HepG2 (cell line): Measurements from ENCODE around the gene HDAC3. TPM values are rescaled to one million over a fixed set of nuclear protein-coding genes. Genes with fewer than 3 reads are reported as not detected.

Experiments used
- ARID4A ChIP-seq: sonication (generic); formaldehyde crosslinking; IDR thresholded peaks from 2 replicates; pipeline ENCODE4 v1.5.0; 2020; ENCODE audit warnings: mild to moderate bottlenecking, missing genetic modification reagents, borderline replicate concordance
- HBP1 ChIP-seq: IDR thresholded peaks from 2 replicates; pipeline ENCODE4 v1.6.1; 2016; ENCODE audit warnings: low read depth, control low read depth
- MZF1 ChIP-seq: sonication (generic); formaldehyde crosslinking; IDR thresholded peaks from 2 replicates; pipeline ENCODE4 v1.8.1; 2023; ENCODE audit warnings: mild to moderate bottlenecking, missing genetic modification reagents, borderline replicate concordance
- POLR2A ChIP-seq, 2 experiments: IDR thresholded peaks; 2 replicates each; pipeline ENCODE4 v1.6.1; 2011; ENCODE audit warnings: low read depth in 2 of 2, low read length in 2 of 2, mild to moderate bottlenecking in 1 of 2, moderate library complexity in 1 of 2; ENCODE audit not compliant: insufficient read depth in 1 of 2
- SMAD3 ChIP-seq: sonication (generic); formaldehyde crosslinking; IDR thresholded peaks from 2 replicates; pipeline ENCODE4 v1.4.0; 2020; ENCODE audit warnings: missing genetic modification reagents
- SMYD3 ChIP-seq: sonication (generic); formaldehyde crosslinking; IDR thresholded peaks from 2 replicates; pipeline ENCODE4 v1.8.1; 2023; ENCODE audit warnings: mild to moderate bottlenecking, missing genetic modification reagents
- USF2 ChIP-seq, 2 experiments: sonication (generic) in 1 of 2; formaldehyde crosslinking in 1 of 2; IDR thresholded peaks; 2 replicates each; pipeline versions ENCODE4 v1.5.1 to v1.6.1; 2011 to 2020; ENCODE audit warnings: borderline replicate concordance in 1 of 2, low read depth in 1 of 2, low read length in 1 of 2, mild to moderate bottlenecking in 1 of 2, missing genetic modification reagents in 1 of 2, moderate library complexity in 1 of 2
- ZBTB40 ChIP-seq, 2 experiments: fragments of 450-650 bp in 1 of 2; sonication (generic) in 1 of 2; formaldehyde crosslinking in 1 of 2; IDR thresholded peaks; 2 replicates each; pipeline versions ENCODE4 v1.6.1 to v1.8.0; 2016 to 2022; ENCODE audit warnings: antibody characterized with exemption in 1 of 2, mild to moderate bottlenecking in 1 of 2, missing genetic modification reagents in 1 of 2
- polyA plus RNA-seq, 8 experiments: library from polyadenylated mRNA; depleted of rRNA in 3 of 8; stranded (reverse) in 7 of 8; unstranded in 1 of 8; fragments of >200 nt; fragmentation: Illumina TruSeq in 4 of 8; extraction: Trizol in 4 of 8; gene quantifications; 2 replicates each; pipeline versions ENCODE4 v1.2.1 to v1.2.3, GENCODE V29; 2011 to 2016; ENCODE audit warnings: low read depth in 4 of 8, missing spikeins in 1 of 8, mixed read lengths in 1 of 8; ENCODE audit not compliant: insufficient read depth in 1 of 8
- total RNA-seq, 5 experiments: library from RNA; depleted of rRNA; stranded (reverse); fragments of >200 nt; fragmentation: Illumina TruSeq; extraction: Trizol; gene quantifications; 2 replicates each; pipeline ENCODE4 v1.2.3, GENCODE V29; 2016; ENCODE audit warnings: low read depth in 1 of 5

HDAC3 gene
- total and polyA plus RNA-seq, 2 of the 13 experiments (the other 11 are each of a cell fraction or from before 2014, with no cell fraction given): 84.0 to 94.1 TPM

- TF ChIP-seq ZBTB40 (IDR thresholded peaks at IDR 0.05) (0 out of 2 replicates have a peak, but pooled peaks have one; percentile 19), ZBTB40 (CRISPR knock-in tag; IDR thresholded peaks at IDR 0.05) (no peak), SMYD3 (CRISPR knock-in tag) (no peak), ARID4A (peak; percentile 1; the same call in 1 of the 2 replicates), MZF1 (no peak), SMAD3 (CRISPR knock-in tag) (no peak), HBP1 (CRISPR knock-in tag) (0 out of 2 replicates have a peak, but pooled peaks have one; percentile 44), USF2 (IDR thresholded peaks at IDR 0.05; ENCODE audit: low read depth, low read length) (no peak), USF2 (CRISPR knock-in tag; IDR thresholded peaks at IDR 0.05; ENCODE audit: borderline replicate concordance) (no peak), POLR2A (IDR thresholded peaks at IDR 0.05; ENCODE audit: insufficient read depth in 1 of 2, low read depth in 2 of 2, low read length in 2 of 2) (0 out of 4 replicates have a peak, but pooled peaks of 1 of the 2 experiments have one; percentile 33)
Measured at GRCh38 chr5:141618030-141618803, 18.4 kb downstream of the HDAC3 start (continued).
